Activated CD4-positive, alpha-beta memory T cell treated with anti-CD3 and anti-CD28 coated beads for 36 hours (primary cell): ENCODE data around the gene USP15. TPM values are rescaled to one million over a fixed set of nuclear protein-coding genes. Genes with fewer than 3 reads are reported as not detected.

Source experiments
- CTCF ChIA-PET: fragments of 350-600 bp; sonication (Branson Sonifier 250); formaldehyde crosslinking; loops from one replicate; lab custom pipeline; 2021; ENCODE audit warnings: antibody characterized with exemption, inconsistent platforms; lab: Charles Lee
- POLR2A ChIA-PET: fragments of 350-600 bp; sonication (Branson Sonifier 250); formaldehyde crosslinking; loops from one replicate; lab custom pipeline; 2021; ENCODE audit warnings: antibody characterized with exemption; lab: Charles Lee
- DNase-seq: peaks from one replicate; pipeline ENCODE4 v3.0.0-alpha.2; 2020
- H3K27ac Mint-ChIP-seq: one replicate; pipeline ENCODE4 v1.8.0; 2021; ENCODE audit warnings: mixed read lengths
- H3K27me3 Mint-ChIP-seq: one replicate; pipeline ENCODE4 v1.8.0; 2021; ENCODE audit warnings: mixed read lengths
- H3K36me3 Mint-ChIP-seq: one replicate; pipeline ENCODE4 v1.8.0; 2021; ENCODE audit warnings: mixed read lengths
- H3K4me1 Mint-ChIP-seq: one replicate; pipeline ENCODE4 v1.8.0; 2021; ENCODE audit warnings: low read depth, mixed read lengths
- H3K4me3 Mint-ChIP-seq: one replicate; pipeline ENCODE4 v1.8.0; 2021; ENCODE audit warnings: mild to moderate bottlenecking, mixed read lengths
- H3K9me3 Mint-ChIP-seq: one replicate; pipeline ENCODE4 v1.8.0; 2021; ENCODE audit warnings: mixed read lengths
- intact Hi-C: fragments of 100-400 bp; cut with micrococcal nuclease; formaldehyde crosslinking; loops from one replicate; pipeline ENCODE4 v1.15.1; 2023
- total RNA-seq, 2 experiments: library from RNA; stranded (reverse); gene quantifications; one replicate each; pipeline ENCODE4 v1.2.3, GENCODE V29; 2021

USP15 gene
- total RNA-seq, 2 experiments from 2014 or later, result 76.8 to 82.8 TPM

DNA sequence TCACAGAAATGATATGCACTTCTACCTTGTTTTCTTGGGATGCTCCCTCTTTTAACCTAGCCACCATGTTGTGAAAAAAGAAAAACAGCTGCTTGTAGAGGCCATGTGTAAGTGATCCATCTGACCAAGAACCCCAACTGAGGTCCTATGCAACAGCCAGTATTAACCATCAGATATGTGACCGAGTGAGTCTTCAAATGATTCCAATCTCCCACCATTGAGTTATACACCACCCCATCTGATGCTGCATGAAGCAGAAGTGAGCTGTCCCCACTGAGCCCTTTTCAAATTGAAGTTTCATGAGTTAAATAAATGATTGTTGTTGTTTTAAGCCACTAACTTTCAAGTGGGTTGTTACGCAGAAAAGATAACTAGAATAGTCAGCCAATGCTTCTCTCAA lies 20.6 kb upstream of the USP15 start:
- POLR2A ChIA-PET, result no interaction called here
- no peak for DNase-seq
- Mint-ChIP-seq H3K4me1 (no peaks in the 10 kb centered on the region), H3K27ac (no peak overlapping the region), H3K36me3 (no peaks in the 10 kb centered on the region), H3K9me3 (peaks cover 8% of the 10 kb centered on the region), H3K27me3 (no peaks in the 10 kb centered on the region), H3K4me3 (no peak overlapping the region)
- intact Hi-C loops, result no loop called here
- CTCF ChIA-PET, result no interaction called here

- POLR2A ChIA-PET, result no interaction called here
- Mint-ChIP-seq H3K36me3 (no peaks in the 10 kb centered on the region), H3K27me3 (peaks cover 2% of the 10 kb centered on the region), H3K9me3 (no peaks in the 10 kb centered on the region), H3K27ac (no peak overlapping the region), H3K4me1 (peaks cover 22% of the 10 kb centered on the region), H3K4me3 (no peak overlapping the region)
- CTCF ChIA-PET, result interaction anchor here (0.6 kb wide), 1 partner anchor 161 kb away, joined by 5 read pairs; no protein-coding TSS in a partner anchor
- intact Hi-C loops, result no loop called here
- DNase-seq, result no peak
Measured at GRCh38 chr12:62247281-62248045, 12.7 kb upstream of the USP15 start.

DNA sequence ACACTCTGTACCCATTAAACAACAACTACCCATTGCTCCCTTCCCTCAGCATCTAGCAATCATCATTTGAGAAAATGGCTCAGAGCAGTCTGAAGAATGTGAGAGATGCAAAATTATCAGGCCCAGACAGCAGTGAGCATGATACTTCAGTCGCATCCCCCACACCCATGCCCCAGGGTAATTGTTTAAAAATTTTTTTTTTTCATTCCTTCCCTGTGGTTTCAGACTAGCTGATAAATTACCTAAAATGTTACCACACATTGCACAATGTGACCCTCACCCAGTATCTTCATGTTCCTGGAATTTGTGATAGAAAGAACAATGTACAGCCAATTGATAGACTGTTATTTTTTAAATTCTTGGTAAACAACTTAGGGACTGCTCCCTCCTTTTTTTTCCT lies 11.3 kb upstream of the USP15 start:
- intact Hi-C loops, result no loop called here
- DNase-seq, result no peak
- Mint-ChIP-seq H3K36me3 (no peaks in the 10 kb centered on the region), H3K9me3 (no peaks in the 10 kb centered on the region), H3K27me3 (peaks cover 2% of the 10 kb centered on the region), H3K27ac (no peak overlapping the region), H3K4me1 (peaks cover 24% of the 10 kb centered on the region), H3K4me3 (no peak overlapping the region)
- POLR2A ChIA-PET, result no interaction called here
- CTCF ChIA-PET, result no interaction called here

DNA sequence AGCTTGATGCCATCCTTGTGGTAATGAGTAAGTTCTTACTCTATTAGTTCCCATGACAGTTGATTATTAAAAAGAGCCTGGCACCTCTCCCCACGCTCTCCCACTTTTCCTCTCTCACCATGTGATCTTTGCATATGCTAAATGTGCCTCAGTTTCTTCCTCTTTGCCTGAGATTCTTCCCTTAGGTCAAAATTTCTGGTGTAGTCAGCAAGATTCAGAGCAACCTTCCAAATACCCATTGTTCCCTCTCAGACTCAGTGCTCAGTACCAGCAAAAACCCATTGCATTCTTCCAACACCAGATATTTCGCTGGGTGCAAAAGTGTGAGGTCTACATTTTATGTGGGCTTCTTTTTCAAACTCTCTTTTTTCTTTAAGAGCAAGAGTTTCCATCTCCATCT lies 10.8 kb upstream of the USP15 start:
- POLR2A ChIA-PET, result no interaction called here
- intact Hi-C loops, result no loop called here
- Mint-ChIP-seq H3K9me3 (no peaks in the 10 kb centered on the region), H3K4me1 (peaks cover 24% of the 10 kb centered on the region), H3K36me3 (no peaks in the 10 kb centered on the region), H3K4me3 (no peak overlapping the region), H3K27ac (no peak overlapping the region), H3K27me3 (peaks cover 2% of the 10 kb centered on the region)
- no peak for DNase-seq
- CTCF ChIA-PET, result no interaction called here

DNA sequence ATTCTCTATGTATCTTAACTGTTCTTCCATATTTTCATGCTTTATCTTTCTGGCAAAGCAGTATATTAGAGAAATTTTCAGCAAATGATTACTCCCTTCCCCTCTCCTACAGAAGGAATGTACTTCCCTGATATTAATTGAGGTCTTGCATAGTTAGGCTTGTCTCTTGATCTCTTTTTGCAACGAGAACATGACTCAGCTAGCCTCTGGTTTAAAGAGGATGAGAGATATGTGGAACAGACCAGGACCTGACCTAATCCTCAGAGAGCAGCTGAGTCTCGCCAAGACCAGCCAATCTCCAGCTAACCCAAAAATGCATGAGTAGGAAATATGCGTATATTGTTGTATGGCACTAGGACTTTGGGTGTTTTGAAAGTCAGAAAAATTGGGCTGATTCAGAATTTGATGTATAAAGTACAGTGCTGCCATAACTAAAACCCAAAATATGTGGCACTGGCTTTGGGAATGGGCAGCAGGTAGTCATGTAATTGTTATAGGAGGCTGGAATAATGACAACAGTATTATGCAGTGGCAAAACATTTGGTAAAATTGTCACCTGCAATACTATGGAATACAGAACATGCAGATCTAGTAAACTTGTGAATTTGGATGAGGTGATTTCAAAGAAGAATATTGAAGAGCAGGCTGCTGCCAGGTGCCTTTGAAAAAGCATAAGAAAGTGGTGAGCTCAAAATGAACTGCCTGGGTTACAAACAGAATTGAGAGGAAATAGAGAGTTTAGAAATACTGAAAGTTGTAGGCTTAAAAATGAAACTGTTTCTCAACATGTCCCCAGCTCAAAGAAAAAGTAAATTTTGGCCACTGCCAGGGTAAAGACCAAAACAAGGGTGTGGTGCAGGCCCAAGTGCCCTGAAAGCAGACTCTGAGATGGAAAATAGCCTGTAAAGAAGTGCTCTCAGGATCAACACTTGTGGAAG lies 9.3 kb upstream of the USP15 start:
- ChIA-PET POLR2A (interaction anchor here (1.4 kb wide), 1 partner anchor 9 kb away, joined by 4 read pairs; the partner anchor contains the start of gene USP15), CTCF (interaction anchor here (0.9 kb wide), 1 partner anchor 41 kb away, joined by 4 read pairs; no protein-coding TSS in a partner anchor)
- H3K27me3 Mint-ChIP-seq, result peaks cover 2% of the 10 kb centered on the region
- H3K4me3 Mint-ChIP-seq, result no peak overlapping the region
- H3K36me3 Mint-ChIP-seq, result no peaks in the 10 kb centered on the region
- no peak for DNase-seq
- H3K27ac Mint-ChIP-seq, result peak overlapping the region; percentile 43
- H3K4me1 Mint-ChIP-seq, result peaks cover 24% of the 10 kb centered on the region
- H3K9me3 Mint-ChIP-seq, result no peaks in the 10 kb centered on the region
- intact Hi-C loops, result no loop called here

DNA sequence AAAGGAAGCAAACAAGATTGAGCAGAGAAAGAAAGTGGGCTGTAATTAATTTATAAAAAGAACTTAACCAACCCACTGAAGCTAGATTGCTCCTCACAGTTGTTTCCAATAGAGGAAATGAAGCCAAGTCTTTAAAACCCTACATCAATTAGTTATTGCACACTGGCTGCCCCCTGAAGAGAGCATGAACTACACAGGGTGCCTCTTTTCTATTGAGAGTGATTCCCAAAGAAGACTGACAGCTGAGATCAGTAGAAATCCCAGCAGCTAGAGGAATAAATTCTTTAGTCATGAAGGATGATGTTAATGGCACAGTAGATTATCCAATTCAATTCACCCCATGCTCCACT lies 8.6 kb upstream of the USP15 start:
- peak overlapping the region; percentile 43 for H3K27ac Mint-ChIP-seq
- no peaks in the 10 kb centered on the region for H3K36me3 Mint-ChIP-seq
- DNase-seq, result no peak
- CTCF ChIA-PET, result interaction anchor here (0.9 kb wide), 1 partner anchor 41 kb away, joined by 4 read pairs; no protein-coding TSS in a partner anchor
- intact Hi-C loops, result no loop called here
- POLR2A ChIA-PET, result interaction anchor here (1.4 kb wide), 1 partner anchor 9 kb away, joined by 4 read pairs; the partner anchor contains the start of gene USP15
- peaks cover 28% of the 10 kb centered on the region for H3K4me1 Mint-ChIP-seq
- peaks cover 2% of the 10 kb centered on the region for H3K27me3 Mint-ChIP-seq
- H3K4me3 Mint-ChIP-seq, result no peak overlapping the region
- no peaks in the 10 kb centered on the region for H3K9me3 Mint-ChIP-seq

DNA sequence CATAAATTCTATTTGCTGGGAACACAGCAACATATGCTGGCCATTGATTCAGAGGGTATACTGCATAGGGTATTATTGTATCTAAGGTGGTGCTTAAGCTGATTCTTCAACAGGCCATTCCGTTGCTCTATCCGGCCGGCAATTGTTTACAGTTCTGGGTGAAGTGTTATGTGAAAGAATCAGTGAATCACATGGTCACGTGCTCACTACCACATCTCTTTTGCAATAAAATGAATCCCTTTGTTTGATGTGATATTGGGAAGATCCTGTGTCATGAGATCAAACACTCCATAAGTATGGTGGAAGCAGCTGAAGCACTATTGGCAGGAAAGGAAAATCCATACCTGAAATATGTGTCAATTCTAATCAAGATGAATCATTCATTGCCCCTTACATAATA lies 7.6 kb upstream of the USP15 start:
- intact Hi-C loops, result no loop called here
- Mint-ChIP-seq H3K36me3 (no peaks in the 10 kb centered on the region), H3K4me3 (no peak overlapping the region), H3K27ac (no peak overlapping the region), H3K27me3 (peaks cover 2% of the 10 kb centered on the region), H3K4me1 (peaks cover 38% of the 10 kb centered on the region), H3K9me3 (no peaks in the 10 kb centered on the region)
- no peak for DNase-seq
- POLR2A ChIA-PET, result interaction anchor here (1.4 kb wide), 1 partner anchor 8 kb away, joined by 4 read pairs; the partner anchor contains the start of gene USP15
- CTCF ChIA-PET, result no interaction called here

DNA sequence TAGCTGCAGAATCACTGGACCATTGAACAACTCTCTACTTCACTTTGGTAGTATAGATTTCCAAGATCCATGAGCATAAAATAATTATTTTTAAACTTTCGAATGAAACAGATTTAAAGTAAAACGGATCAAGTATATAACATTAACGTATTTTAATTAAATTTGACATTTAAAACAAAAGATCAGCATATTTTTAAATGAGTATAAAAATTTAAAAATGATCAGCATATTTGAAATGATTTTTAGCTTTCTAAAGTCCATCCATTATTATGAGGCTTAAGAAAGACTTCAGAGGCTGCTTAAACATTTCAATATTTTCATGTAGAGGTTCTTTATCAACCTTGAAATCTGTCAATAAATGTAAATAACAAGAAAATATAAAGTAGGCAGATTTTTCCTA lies 5.2 kb upstream of the USP15 start:
- H3K27ac Mint-ChIP-seq, result no peak overlapping the region
- H3K9me3 Mint-ChIP-seq, result no peaks in the 10 kb centered on the region
- POLR2A ChIA-PET, result no interaction called here
- H3K4me1 Mint-ChIP-seq, result peaks cover 52% of the 10 kb centered on the region
- no peaks in the 10 kb centered on the region for H3K36me3 Mint-ChIP-seq
- intact Hi-C loops, result no loop called here
- H3K4me3 Mint-ChIP-seq, result no peak overlapping the region
- no peak for DNase-seq
- H3K27me3 Mint-ChIP-seq, result no peaks in the 10 kb centered on the region
- CTCF ChIA-PET, result interaction anchor here (1.0 kb wide), 1 partner anchor 183 kb away, joined by 3 read pairs; no protein-coding TSS in a partner anchor

- Mint-ChIP-seq H3K9me3 (no peaks in the 10 kb centered on the region), H3K36me3 (peaks cover 7% of the 10 kb centered on the region), H3K27me3 (no peaks in the 10 kb centered on the region), H3K4me3 (peak overlapping the region; percentile 8), H3K27ac (peak overlapping the region; percentile 26), H3K4me1 (peaks cover 41% of the 10 kb centered on the region)
- POLR2A ChIA-PET, result no interaction called here
- CTCF ChIA-PET, result interaction anchor here (0.6 to 1.5 kb wide), 3 partner anchors 25 to 346 kb away, joined by 3 to 4 read pairs (median 3); no protein-coding TSS in a partner anchor
- DNase-seq, result peak; percentile 71
- intact Hi-C loops, result no loop called here
Measured at GRCh38 chr12:62256408-62257096, 3.7 kb upstream of the USP15 start.

DNA sequence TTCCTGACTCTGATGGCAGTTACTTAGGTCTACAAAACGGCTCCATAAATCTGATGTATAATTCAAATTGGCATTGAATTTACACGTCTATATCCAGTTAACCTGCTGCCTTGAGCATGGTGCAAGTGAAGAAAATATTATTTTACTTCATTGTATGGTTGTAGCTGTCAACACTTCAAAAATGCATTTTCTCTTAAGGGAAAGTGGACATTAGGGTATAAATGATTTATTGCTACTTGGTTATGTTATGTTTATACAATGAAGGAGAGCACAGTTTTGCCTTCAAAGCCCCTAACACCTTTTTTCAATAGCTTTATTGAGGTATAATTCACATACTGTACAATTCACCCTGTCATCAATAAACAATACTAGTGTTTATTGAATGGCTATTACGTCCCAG lies 2.0 kb upstream of the USP15 start:
- DNase-seq, result no peak
- ChIA-PET CTCF (no interaction called here), POLR2A (no interaction called here)
- Mint-ChIP-seq H3K27ac (no peak overlapping the region), H3K4me3 (peak overlapping the region; percentile 94), H3K4me1 (peaks cover 40% of the 10 kb centered on the region), H3K36me3 (peaks cover 9% of the 10 kb centered on the region), H3K27me3 (no peaks in the 10 kb centered on the region), H3K9me3 (no peaks in the 10 kb centered on the region)
- intact Hi-C loops, result no loop called here

GRCh38 chr12:62258941-62259630 lies 1.1 kb upstream of the USP15 start:
- ChIA-PET CTCF (interaction anchor here (0.8 to 1.5 kb wide), 3 partner anchors 26 to 208 kb away, joined by 3 to 4 read pairs (median 4); no protein-coding TSS in a partner anchor), POLR2A (interaction anchor here (0.8 to 1.6 kb wide), 4 partner anchors 13 to 75 kb away, joined by 3 to 5 read pairs (median 4); no protein-coding TSS in a partner anchor)
- peak overlapping the region; percentile 98 for H3K27ac Mint-ChIP-seq
- peak overlapping the region; percentile 94 for H3K4me3 Mint-ChIP-seq
- H3K9me3 Mint-ChIP-seq, result no peaks in the 10 kb centered on the region
- H3K36me3 Mint-ChIP-seq, result peaks cover 14% of the 10 kb centered on the region
- intact Hi-C loops, result loop anchor here (1.0 kb wide), 1 partner anchor 381 kb away; no protein-coding TSS in a partner anchor
- H3K4me1 Mint-ChIP-seq, result peaks cover 49% of the 10 kb centered on the region
- H3K27me3 Mint-ChIP-seq, result no peaks in the 10 kb centered on the region
- DNase-seq, result peak; percentile 21
